PC-9 (cell line): Measurements from ENCODE around the gene PLK5.

Experiments used
- CTCF ChIP-seq: fragments of 200-600 bp; sonication (generic); conservative IDR thresholded peaks from 2 replicates; pipeline ENCODE4 v1.6.1; 2017; ENCODE audit warnings: mixed run types, antibody characterized with exemption, mild to moderate bottlenecking, moderate library complexity
- EZH2 ChIP-seq: fragments of 200-600 bp; sonication (generic); IDR thresholded peaks from 2 replicates; pipeline ENCODE4 v1.8.0; 2017; ENCODE audit warnings: antibody characterized with exemption, low read depth

GRCh38 chr19:1555487-1556389 lies 31.9 kb downstream of the PLK5 start:
- TF ChIP-seq CTCF (no peak), EZH2 (no peak)
